Femur (tissue), 1 donor: ENCODE results near the gene SUPT3H.

ENCODE experiments used
- DNase-seq: peaks from one replicate; pipeline ENCODE4 v3.0.0-alpha.2; 2017

The SUPT3H gene

GRCh38 chr6:44779130-44779826 lies 598.5 kb downstream of the SUPT3H start:
- no peak for DNase-seq
